GM19240 (cell line): Measurements from ENCODE around the gene TFAP2E.
"Not testable (repeated sequence)": the region's sequence is repeated elsewhere in the genome, so short reads cannot be mapped to it uniquely, and the experiment has no call there.

Experiments
- DNase-seq: peaks from one replicate; pipeline ENCODE4 v3.0.0; 2011; ENCODE audit warnings: low spot score; ENCODE audit not compliant: insufficient read length

The TFAP2E gene

GRCh38 chr1:35572296-35572695 is 818 bp upstream of the TFAP2E start:
- DNase-seq, result no peak

- DNase-seq, result no peak
These were observed 1.1 kb downstream of the TFAP2E start for GRCh38 chr1:35574125-35574654.

GRCh38 chr1:35574655-35575415 is 1.7 kb downstream of the TFAP2E start:
- no peak for DNase-seq

- no peak for DNase-seq
These were observed 2.4 kb downstream of the TFAP2E start for GRCh38 chr1:35575416-35575958.

- DNase-seq, result no peak
These were observed 3.1 kb downstream of the TFAP2E start for GRCh38 chr1:35576061-35576765.

- not testable (repeated sequence) for DNase-seq
These were observed 3.6 kb downstream of the TFAP2E start for GRCh38 chr1:35576766-35577070.

- peak; percentile 81 for DNase-seq
These were observed 4.2 kb downstream of the TFAP2E start for GRCh38 chr1:35577071-35577998.

- DNase-seq, result no peak
These were observed 7.9 kb downstream of the TFAP2E start for GRCh38 chr1:35580949-35581388.

GRCh38 chr1:35581621-35582020 is 8.5 kb downstream of the TFAP2E start:
- not testable (repeated sequence) for DNase-seq

GRCh38 chr1:35585281-35585680 is 12.2 kb downstream of the TFAP2E start:
- DNase-seq, result no peak

- DNase-seq, result not testable (repeated sequence)
These were observed 12.7 kb downstream of the TFAP2E start for GRCh38 chr1:35585805-35586204.

- no peak for DNase-seq
These were observed 13.7 kb downstream of the TFAP2E start for GRCh38 chr1:35586808-35587207.

GRCh38 chr1:35587736-35588135 is 14.6 kb downstream of the TFAP2E start:
- DNase-seq, result no peak

- DNase-seq, result no peak
These were observed 15.2 kb downstream of the TFAP2E start for GRCh38 chr1:35588197-35588910.

GRCh38 chr1:35589516-35590427 is 16.7 kb downstream of the TFAP2E start:
- no peak for DNase-seq

- DNase-seq, result no peak
These were observed 17.4 kb downstream of the TFAP2E start for GRCh38 chr1:35590476-35591040.

- DNase-seq, result no peak
These were observed 18.1 kb downstream of the TFAP2E start for GRCh38 chr1:35591211-35591610.

- DNase-seq, result no peak
These were observed 20.1 kb downstream of the TFAP2E start for GRCh38 chr1:35592991-35593769.
